K562 (cell line): ENCODE results near the gene RPTOR.

Source experiments
- ATF2 ChIP-seq: sonication (generic); formaldehyde crosslinking; IDR thresholded peaks from 2 replicates; pipeline ENCODE4 v1.8.1; 2022; ENCODE audit warnings: missing genetic modification reagents
- CC2D1A ChIP-seq: fragments of 450-650 bp; IDR thresholded peaks from 2 replicates; pipeline ENCODE4 v1.6.1; 2017; ENCODE audit warnings: mild to moderate bottlenecking
- FOXP1 ChIP-seq: sonication (generic); formaldehyde crosslinking; IDR thresholded peaks from 2 replicates; pipeline ENCODE4 v1.8.0; 2022; ENCODE audit warnings: mild to moderate bottlenecking, missing genetic modification reagents
- GABPA ChIP-seq: fragments of 200-800 bp; sonication (Bioruptor generic); conservative IDR thresholded peaks from 2 replicates; pipeline ENCODE4 v1.6.1; 2016; ENCODE audit warnings: low read depth, missing genetic modification characterization, missing compliant biosample characterization
- POLR2AphosphoS5 ChIP-seq: IDR thresholded peaks from 2 replicates; pipeline ENCODE4 v1.6.1; 2011; ENCODE audit warnings: mild to moderate bottlenecking, low read depth, low read length, moderate library complexity; ENCODE audit not compliant: control insufficient read depth, insufficient read depth
- POLR2G ChIP-seq: fragments of 200-400 bp; formaldehyde crosslinking; IDR thresholded peaks from 2 replicates; pipeline ENCODE4 v1.6.1; 2017; ENCODE audit warnings: low read depth, mild to moderate bottlenecking, antibody characterized with exemption, low read length, moderate library complexity
- SETDB1 ChIP-seq: IDR thresholded peaks from one replicate; pipeline ENCODE4 v1.6.1; 2012; ENCODE audit warnings: low read length, control low read depth, inconsistent platforms
- TF ChIP-seq, protein P1 (sequence below), 3 experiments: IDR thresholded peaks in 2 of 3; conservative IDR thresholded peaks in 1 of 3; 2 replicates each; pipeline ENCODE4 v1.5.1; 2011 to 2012; ENCODE audit warnings: low read length in 3 of 3, mild to moderate bottlenecking in 3 of 3, control low read depth in 2 of 3, improper control_type of control experiment in 1 of 3, inconsistent platforms in 1 of 3, low read depth in 1 of 3, mixed read lengths in 1 of 3, moderate library complexity in 1 of 3; ENCODE audit not compliant: insufficient read depth in 2 of 3
- TF ChIP-seq, protein P2 (sequence below): sonication (generic); formaldehyde crosslinking; IDR thresholded peaks from 2 replicates; pipeline ENCODE4 v1.8.0; 2022; ENCODE audit warnings: mild to moderate bottlenecking, missing genetic modification reagents

DNA sequence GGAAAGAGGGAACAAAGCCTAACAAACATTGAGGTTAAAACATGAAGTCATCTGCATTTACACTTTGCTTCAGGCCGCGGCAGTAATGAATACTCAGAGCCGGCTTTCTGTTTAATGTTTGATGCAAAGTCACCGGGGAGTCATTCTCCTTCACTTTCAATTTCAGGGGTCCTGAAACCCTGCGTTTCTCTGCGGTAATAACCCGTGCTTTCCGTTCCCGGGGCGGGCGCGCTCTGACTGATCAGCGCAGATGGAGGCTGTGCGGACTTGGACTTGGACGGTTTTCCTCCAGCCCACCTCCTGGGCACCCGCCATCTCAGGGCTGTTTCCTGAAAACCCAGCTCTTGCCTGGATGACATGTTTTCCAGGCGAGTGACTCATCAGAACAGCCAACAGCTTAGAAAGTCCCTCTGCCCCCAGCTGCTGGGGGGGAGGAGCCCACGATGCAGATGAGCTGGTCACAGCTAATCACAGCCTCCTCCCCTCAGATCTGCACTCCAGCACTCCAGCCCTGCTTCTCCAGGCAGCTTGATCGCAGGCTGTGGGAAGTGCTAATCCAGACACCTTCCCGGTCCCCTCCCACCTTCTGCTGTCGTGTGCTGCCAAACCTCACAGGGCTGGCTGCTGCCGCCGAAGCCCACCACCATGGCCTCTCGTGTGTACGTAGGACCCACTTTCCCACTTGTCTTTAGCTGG lies 288.4 kb downstream of the RPTOR start:
- TF ChIP-seq CC2D1A: no peak
- TF ChIP-seq POLR2G: peak; percentile 79
- TF ChIP-seq FOXP1 (CRISPR knock-in tag): 0 out of 2 replicates have a peak, but pooled peaks have one; percentile 36
- no peak for TF ChIP-seq GABPA
- TF ChIP-seq, protein P1, sequence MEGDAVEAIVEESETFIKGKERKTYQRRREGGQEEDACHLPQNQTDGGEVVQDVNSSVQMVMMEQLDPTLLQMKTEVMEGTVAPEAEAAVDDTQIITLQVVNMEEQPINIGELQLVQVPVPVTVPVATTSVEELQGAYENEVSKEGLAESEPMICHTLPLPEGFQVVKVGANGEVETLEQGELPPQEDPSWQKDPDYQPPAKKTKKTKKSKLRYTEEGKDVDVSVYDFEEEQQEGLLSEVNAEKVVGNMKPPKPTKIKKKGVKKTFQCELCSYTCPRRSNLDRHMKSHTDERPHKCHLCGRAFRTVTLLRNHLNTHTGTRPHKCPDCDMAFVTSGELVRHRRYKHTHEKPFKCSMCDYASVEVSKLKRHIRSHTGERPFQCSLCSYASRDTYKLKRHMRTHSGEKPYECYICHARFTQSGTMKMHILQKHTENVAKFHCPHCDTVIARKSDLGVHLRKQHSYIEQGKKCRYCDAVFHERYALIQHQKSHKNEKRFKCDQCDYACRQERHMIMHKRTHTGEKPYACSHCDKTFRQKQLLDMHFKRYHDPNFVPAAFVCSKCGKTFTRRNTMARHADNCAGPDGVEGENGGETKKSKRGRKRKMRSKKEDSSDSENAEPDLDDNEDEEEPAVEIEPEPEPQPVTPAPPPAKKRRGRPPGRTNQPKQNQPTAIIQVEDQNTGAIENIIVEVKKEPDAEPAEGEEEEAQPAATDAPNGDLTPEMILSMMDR (IDR thresholded peaks at IDR 0.05 in 2 of 3, conservative IDR thresholded peaks at IDR 0.05 in 1 of 3; ENCODE audit: insufficient read depth in 2 of 3, low read depth in 1 of 3, low read length in 3 of 3): no peak
- peak; percentile 81 for TF ChIP-seq POLR2AphosphoS5
- TF ChIP-seq, protein P2, sequence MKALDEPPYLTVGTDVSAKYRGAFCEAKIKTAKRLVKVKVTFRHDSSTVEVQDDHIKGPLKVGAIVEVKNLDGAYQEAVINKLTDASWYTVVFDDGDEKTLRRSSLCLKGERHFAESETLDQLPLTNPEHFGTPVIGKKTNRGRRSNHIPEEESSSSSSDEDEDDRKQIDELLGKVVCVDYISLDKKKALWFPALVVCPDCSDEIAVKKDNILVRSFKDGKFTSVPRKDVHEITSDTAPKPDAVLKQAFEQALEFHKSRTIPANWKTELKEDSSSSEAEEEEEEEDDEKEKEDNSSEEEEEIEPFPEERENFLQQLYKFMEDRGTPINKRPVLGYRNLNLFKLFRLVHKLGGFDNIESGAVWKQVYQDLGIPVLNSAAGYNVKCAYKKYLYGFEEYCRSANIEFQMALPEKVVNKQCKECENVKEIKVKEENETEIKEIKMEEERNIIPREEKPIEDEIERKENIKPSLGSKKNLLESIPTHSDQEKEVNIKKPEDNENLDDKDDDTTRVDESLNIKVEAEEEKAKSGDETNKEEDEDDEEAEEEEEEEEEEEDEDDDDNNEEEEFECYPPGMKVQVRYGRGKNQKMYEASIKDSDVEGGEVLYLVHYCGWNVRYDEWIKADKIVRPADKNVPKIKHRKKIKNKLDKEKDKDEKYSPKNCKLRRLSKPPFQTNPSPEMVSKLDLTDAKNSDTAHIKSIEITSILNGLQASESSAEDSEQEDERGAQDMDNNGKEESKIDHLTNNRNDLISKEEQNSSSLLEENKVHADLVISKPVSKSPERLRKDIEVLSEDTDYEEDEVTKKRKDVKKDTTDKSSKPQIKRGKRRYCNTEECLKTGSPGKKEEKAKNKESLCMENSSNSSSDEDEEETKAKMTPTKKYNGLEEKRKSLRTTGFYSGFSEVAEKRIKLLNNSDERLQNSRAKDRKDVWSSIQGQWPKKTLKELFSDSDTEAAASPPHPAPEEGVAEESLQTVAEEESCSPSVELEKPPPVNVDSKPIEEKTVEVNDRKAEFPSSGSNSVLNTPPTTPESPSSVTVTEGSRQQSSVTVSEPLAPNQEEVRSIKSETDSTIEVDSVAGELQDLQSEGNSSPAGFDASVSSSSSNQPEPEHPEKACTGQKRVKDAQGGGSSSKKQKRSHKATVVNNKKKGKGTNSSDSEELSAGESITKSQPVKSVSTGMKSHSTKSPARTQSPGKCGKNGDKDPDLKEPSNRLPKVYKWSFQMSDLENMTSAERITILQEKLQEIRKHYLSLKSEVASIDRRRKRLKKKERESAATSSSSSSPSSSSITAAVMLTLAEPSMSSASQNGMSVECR (CRISPR knock-in tag): no peak
- TF ChIP-seq ATF2 (CRISPR knock-in tag): no peak
- TF ChIP-seq SETDB1: no peak
